Osteoblast (primary cell): ENCODE data around the gene PLBD2. TPM values are rescaled to one million over a fixed set of nuclear protein-coding genes. Genes with fewer than 3 reads are reported as not detected.

Source experiments
- DNase-seq: peaks from one replicate; pipeline ENCODE4 v3.0.0; 2011; ENCODE audit warnings: low spot score, mixed read lengths; ENCODE audit not compliant: insufficient read length; ENCODE audit errors: missing footprints
- H2AFZ ChIP-seq: 2 replicates; pipeline ENCODE4 v1.6.0; 2011; ENCODE audit warnings: mild to moderate bottlenecking, low read length
- H3K27ac ChIP-seq: 2 replicates; pipeline ENCODE4 v1.5.1; 2011; ENCODE audit warnings: mild to moderate bottlenecking, low read depth, low read length, moderate library complexity
- H3K27me3 ChIP-seq: 2 replicates; pipeline ENCODE4 v1.6.0; 2012; ENCODE audit warnings: mild to moderate bottlenecking, control low read depth, inconsistent platforms, low read length, moderate library complexity; ENCODE audit not compliant: insufficient read depth
- H3K36me3 ChIP-seq: 2 replicates; pipeline ENCODE4 v1.5.1; 2011; ENCODE audit warnings: mild to moderate bottlenecking, low read length, control low read depth, moderate library complexity; ENCODE audit not compliant: insufficient read depth
- H3K4me1 ChIP-seq: 2 replicates; pipeline ENCODE4 v1.5.1; 2011; ENCODE audit warnings: mild to moderate bottlenecking, low read length, control low read depth, moderate library complexity; ENCODE audit not compliant: insufficient read depth
- H3K4me2 ChIP-seq: 2 replicates; pipeline ENCODE4 v1.6.0; 2011; ENCODE audit warnings: mild to moderate bottlenecking, low read length; ENCODE audit not compliant: insufficient read depth
- H3K4me3 ChIP-seq: fragments of 200-600 bp; sonication (generic); 3 replicates; pipeline ENCODE4 v1.5.1; 2012; ENCODE audit warnings: mild to moderate bottlenecking, low read length, inconsistent platforms; ENCODE audit not compliant: insufficient read depth
- H3K79me2 ChIP-seq: 2 replicates; pipeline ENCODE4 v1.6.0; 2012; ENCODE audit warnings: mild to moderate bottlenecking, low read length, control low read depth, inconsistent platforms; ENCODE audit not compliant: insufficient read depth
- H3K9me3 ChIP-seq: 2 replicates; pipeline ENCODE4 v1.5.1; 2011; ENCODE audit warnings: low read depth, low read length, control low read depth
- H4K20me1 ChIP-seq: 2 replicates; pipeline ENCODE4 v1.6.0; 2012; ENCODE audit warnings: mild to moderate bottlenecking, low read length, control low read depth; ENCODE audit not compliant: insufficient read depth
- total RNA-seq: library from RNA; depleted of rRNA; stranded (reverse); fragments of >200 nt; gene quantifications from 2 replicates; pipeline ENCODE4 v1.2.3, GENCODE V29; 2012
- TF ChIP-seq, protein P1 (sequence below): IDR thresholded peaks from 2 replicates; pipeline ENCODE4 v1.5.1; 2011; ENCODE audit warnings: mild to moderate bottlenecking, low read depth, low read length, moderate library complexity; ENCODE audit errors: extremely low read depth

Gene PLBD2
- total RNA-seq, 1 donor = 69.1 TPM

DNA sequence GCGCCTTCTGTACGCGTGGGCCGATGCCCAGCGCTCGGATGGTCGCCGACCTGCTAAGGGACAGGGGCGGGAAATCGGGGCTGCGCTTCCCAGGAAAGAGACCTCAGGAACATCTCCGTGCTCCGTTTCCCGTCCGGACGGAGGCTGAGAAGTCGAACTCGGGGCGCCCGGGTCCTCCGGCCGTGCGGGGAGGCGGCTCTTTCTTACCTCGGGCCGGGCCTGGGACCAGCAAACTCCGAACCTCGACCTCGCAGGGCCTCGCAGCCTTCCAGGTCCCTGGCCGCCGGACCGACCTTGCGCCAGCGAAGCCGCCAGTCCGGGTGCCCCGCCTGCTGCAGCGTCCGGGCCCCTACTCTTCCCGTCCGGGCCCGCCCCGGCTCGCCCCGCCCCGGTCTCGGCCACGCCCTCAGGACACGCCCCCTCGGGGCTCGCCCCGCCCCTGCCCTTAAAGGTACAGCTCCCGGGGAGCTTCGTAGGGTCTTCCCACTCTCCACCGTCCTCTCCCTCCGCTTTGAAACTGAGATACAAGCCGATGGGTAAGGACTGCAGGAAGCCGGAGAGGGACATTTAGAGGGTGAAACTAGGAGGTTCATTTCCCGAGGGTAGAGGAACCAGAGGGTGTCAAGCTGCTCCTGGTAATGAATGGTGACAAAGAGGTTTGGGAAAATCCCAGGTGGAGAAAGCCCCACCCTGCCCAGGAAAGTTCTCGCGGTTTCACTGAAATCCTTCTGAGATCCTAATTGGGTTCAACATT lies 23.4 kb upstream of the PLBD2 start, which contains the start of gene SLC8B1:
Gene SLC8B1 (minus strand): TSS at position 324 of the 754 bp plus-strand sequence. CDS start 2,231 bp downstream, outside the sequence.
- TF ChIP-seq, protein P1, sequence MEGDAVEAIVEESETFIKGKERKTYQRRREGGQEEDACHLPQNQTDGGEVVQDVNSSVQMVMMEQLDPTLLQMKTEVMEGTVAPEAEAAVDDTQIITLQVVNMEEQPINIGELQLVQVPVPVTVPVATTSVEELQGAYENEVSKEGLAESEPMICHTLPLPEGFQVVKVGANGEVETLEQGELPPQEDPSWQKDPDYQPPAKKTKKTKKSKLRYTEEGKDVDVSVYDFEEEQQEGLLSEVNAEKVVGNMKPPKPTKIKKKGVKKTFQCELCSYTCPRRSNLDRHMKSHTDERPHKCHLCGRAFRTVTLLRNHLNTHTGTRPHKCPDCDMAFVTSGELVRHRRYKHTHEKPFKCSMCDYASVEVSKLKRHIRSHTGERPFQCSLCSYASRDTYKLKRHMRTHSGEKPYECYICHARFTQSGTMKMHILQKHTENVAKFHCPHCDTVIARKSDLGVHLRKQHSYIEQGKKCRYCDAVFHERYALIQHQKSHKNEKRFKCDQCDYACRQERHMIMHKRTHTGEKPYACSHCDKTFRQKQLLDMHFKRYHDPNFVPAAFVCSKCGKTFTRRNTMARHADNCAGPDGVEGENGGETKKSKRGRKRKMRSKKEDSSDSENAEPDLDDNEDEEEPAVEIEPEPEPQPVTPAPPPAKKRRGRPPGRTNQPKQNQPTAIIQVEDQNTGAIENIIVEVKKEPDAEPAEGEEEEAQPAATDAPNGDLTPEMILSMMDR = no peak

DNA sequence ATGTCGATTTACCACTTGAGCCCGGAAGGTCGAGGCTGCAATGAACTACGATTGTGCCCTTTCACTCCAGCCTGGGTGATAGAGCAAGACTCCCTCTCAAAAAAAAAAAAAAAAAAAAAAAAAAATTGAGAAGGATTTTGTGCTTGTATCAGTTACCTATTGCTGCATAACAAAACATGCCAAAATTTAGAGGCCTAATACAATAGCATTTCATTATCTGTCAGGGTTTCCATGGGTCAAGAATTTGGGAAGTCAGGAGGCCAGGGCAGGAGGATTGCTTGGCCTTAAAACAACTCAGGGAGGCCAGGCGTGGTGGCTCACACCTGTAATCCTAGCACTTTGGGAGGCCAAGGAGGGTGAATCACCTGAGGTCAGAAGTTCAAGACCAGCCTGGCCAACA lies 18.8 kb upstream of the PLBD2 start:
- Histone ChIP-seq H3K4me1 (peaks cover 1% of the 10 kb centered on the region), H3K27me3 (no peaks in the 10 kb centered on the region), H2AFZ (no peak overlapping the region), H3K27ac (no peak overlapping the region), H3K36me3 (no peaks in the 10 kb centered on the region), H3K4me3 (no peak overlapping the region), H3K4me2 (no peak overlapping the region), H3K9me3 (no peaks in the 10 kb centered on the region), H4K20me1 (no peaks in the 10 kb centered on the region), H3K79me2 (no peaks in the 10 kb centered on the region)
- TF ChIP-seq, protein P1 = no peak
- DNase-seq = no peak

More for the DNA sequence above, 23.4 kb upstream of the PLBD2 start, which contains the start of gene SLC8B1:
- H3K9me3 ChIP-seq = no peaks in the 10 kb centered on the region
- H3K27ac ChIP-seq = no peak within 1 kb of the TSS
- H3K4me1 ChIP-seq = peaks cover 7% of the 10 kb centered on the region
- peak; percentile 97 for DNase-seq
- no peaks in the 10 kb centered on the region for H3K36me3 ChIP-seq
- peak within 1 kb of the TSS; percentile 96 for H3K4me2 ChIP-seq
- H3K79me2 ChIP-seq = no peaks in the 10 kb centered on the region
- no peaks in the 10 kb centered on the region for H3K27me3 ChIP-seq
- H3K4me3 ChIP-seq = peak within 1 kb of the TSS; percentile 78
- H4K20me1 ChIP-seq = no peaks in the 10 kb centered on the region
- H2AFZ ChIP-seq = peak within 1 kb of the TSS; percentile 93

DNA sequence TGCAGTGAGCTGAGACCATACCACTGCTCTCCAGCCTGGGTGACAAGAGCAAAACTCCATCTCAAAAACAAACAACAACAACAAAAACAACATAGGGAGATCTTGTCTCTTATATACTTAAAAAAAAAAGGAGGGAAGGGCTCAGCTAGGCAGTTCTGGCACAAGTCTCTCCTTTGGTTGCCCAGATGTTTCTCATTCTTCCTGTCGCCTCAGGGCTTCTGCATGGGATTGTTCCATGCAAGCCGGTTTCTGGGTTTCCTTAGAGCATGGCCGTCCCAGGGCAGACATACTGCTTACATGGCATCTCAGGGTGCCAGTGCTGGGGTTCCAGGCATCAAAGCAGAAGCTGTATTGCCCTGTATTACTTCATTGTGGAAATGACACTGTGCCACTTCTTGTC lies 18.3 kb upstream of the PLBD2 start:
- TF ChIP-seq, protein P1 = no peak
- no peaks in the 10 kb centered on the region for H3K27me3 ChIP-seq
- no peak overlapping the region for H2AFZ ChIP-seq
- no peaks in the 10 kb centered on the region for H4K20me1 ChIP-seq
- no peak for DNase-seq
- no peaks in the 10 kb centered on the region for H3K9me3 ChIP-seq
- no peak overlapping the region for H3K4me2 ChIP-seq
- H3K36me3 ChIP-seq = no peaks in the 10 kb centered on the region
- H3K27ac ChIP-seq = no peak overlapping the region
- no peaks in the 10 kb centered on the region for H3K4me1 ChIP-seq
- H3K4me3 ChIP-seq = no peak overlapping the region
- H3K79me2 ChIP-seq = no peaks in the 10 kb centered on the region

DNA sequence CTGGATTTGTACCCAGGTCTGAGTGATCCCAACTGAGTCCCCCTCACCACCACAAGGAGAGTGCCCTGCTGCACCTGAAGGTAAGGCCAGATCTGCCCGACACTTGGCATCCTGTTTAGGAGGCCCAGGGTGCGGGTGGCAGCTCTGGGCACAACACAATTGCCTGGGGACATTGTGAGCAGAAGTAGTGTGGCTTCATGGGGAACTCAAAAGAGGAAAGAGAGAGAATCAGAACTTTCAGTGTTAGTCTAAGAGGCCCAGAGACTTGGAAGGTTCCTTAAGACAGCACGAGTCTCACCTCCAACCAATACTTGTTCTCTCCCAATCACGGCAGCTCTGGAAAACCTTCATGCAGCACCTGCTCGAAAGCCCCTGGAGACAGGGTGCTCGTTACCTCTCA lies 16.9 kb upstream of the PLBD2 start:
- Histone ChIP-seq H3K4me1 (no peaks in the 10 kb centered on the region), H4K20me1 (no peaks in the 10 kb centered on the region), H3K27ac (no peak overlapping the region), H3K79me2 (no peaks in the 10 kb centered on the region), H3K4me2 (no peak overlapping the region), H3K4me3 (no peak overlapping the region), H3K36me3 (no peaks in the 10 kb centered on the region), H3K27me3 (no peaks in the 10 kb centered on the region), H2AFZ (no peak overlapping the region), H3K9me3 (no peaks in the 10 kb centered on the region)
- TF ChIP-seq, protein P1 = no peak
- no peak for DNase-seq
